Stimulated activated naive CD8-positive, alpha-beta T cell treated with anti-CD3 and anti-CD28 coated beads, Interleukin-15, amount 100 ng/mL, for 72 hours (primary cell): Measurements from ENCODE around the gene ASGR2.
"Not testable (repeated sequence)": the region's sequence is repeated elsewhere in the genome, so short reads cannot be mapped to it uniquely, and the experiment has no call there.

Source experiments
- ATAC-seq: fragments of 150-1000 bp; cut with Tn5 transposase; 2 replicates; pipeline ENCODE4 v1.10.0; 2021; ENCODE audit warnings: mild to moderate bottlenecking, moderate library complexity
- DNase-seq, 2 donors: peaks; one replicate each; pipeline ENCODE4 v3.0.0; 2021 to 2022
- H3K27ac Mint-ChIP-seq, 2 donors: one replicate each; pipeline ENCODE4 v1.8.0; 2022; ENCODE audit warnings: mild to moderate bottlenecking in 2 of 2, mixed read lengths in 2 of 2, moderate library complexity in 2 of 2
- H3K27me3 Mint-ChIP-seq: one replicate; pipeline ENCODE4 v1.8.0; 2022; ENCODE audit warnings: mixed read lengths
- H3K4me1 Mint-ChIP-seq: one replicate; pipeline ENCODE4 v1.8.0; 2022; ENCODE audit warnings: mild to moderate bottlenecking, mixed read lengths
- H3K4me3 Mint-ChIP-seq, 2 donors: one replicate each; pipeline ENCODE4 v1.8.0; 2022; ENCODE audit warnings: mild to moderate bottlenecking in 2 of 2, mixed read lengths in 2 of 2, moderate library complexity in 1 of 2
- H3K9me3 Mint-ChIP-seq, 2 donors: one replicate each; pipeline ENCODE4 v1.8.0; 2022; ENCODE audit warnings: mixed read lengths in 2 of 2

ASGR2 gene

GRCh38 chr17:7111784-7112509 lies 2.7 kb downstream of the ASGR2 start:
- Mint-ChIP-seq H3K4me3 (no peak overlapping the region), H3K9me3 (no peaks in the 10 kb centered on the region), H3K27me3 (no peaks in the 10 kb centered on the region), H3K4me1 (peaks cover 11% of the 10 kb centered on the region), H3K27ac (no peak overlapping the region)
- ATAC-seq (no peak), DNase-seq (no peak)

GRCh38 chr17:7110617-7111306 lies 3.9 kb downstream of the ASGR2 start:
- H3K27ac Mint-ChIP-seq = no peak overlapping the region
- no peaks in the 10 kb centered on the region for H3K27me3 Mint-ChIP-seq
- ATAC-seq (no peak), DNase-seq (no peak)
- no peak overlapping the region for H3K4me3 Mint-ChIP-seq
- H3K9me3 Mint-ChIP-seq = no peaks in the 10 kb centered on the region
- H3K4me1 Mint-ChIP-seq = peaks cover 11% of the 10 kb centered on the region

- Mint-ChIP-seq H3K4me3 (no peak overlapping the region), H3K9me3 (no peaks in the 10 kb centered on the region), H3K27ac (no peak overlapping the region), H3K4me1 (peaks cover 11% of the 10 kb centered on the region), H3K27me3 (no peaks in the 10 kb centered on the region)
- no peak for ATAC-seq
- no peak for DNase-seq
Observed at GRCh38 chr17:7109461-7110322, 4.9 kb downstream of the ASGR2 start.

- no peak for ATAC-seq
- no peaks in the 10 kb centered on the region for H3K27me3 Mint-ChIP-seq
- no peak overlapping the region for H3K4me3 Mint-ChIP-seq
- H3K4me1 Mint-ChIP-seq = peaks cover 11% of the 10 kb centered on the region
- DNase-seq = no peak
- no peaks in the 10 kb centered on the region for H3K9me3 Mint-ChIP-seq
- no peak overlapping the region for H3K27ac Mint-ChIP-seq
Observed at GRCh38 chr17:7108981-7109380, 5.6 kb downstream of the ASGR2 start.

- H3K4me3 Mint-ChIP-seq = no peak overlapping the region
- no peak overlapping the region for H3K27ac Mint-ChIP-seq
- no peaks in the 10 kb centered on the region for H3K9me3 Mint-ChIP-seq
- peaks cover 11% of the 10 kb centered on the region for H3K4me1 Mint-ChIP-seq
- ATAC-seq = no peak
- no peak for DNase-seq
- H3K27me3 Mint-ChIP-seq = no peaks in the 10 kb centered on the region
Observed at GRCh38 chr17:7108560-7108925, 6.1 kb downstream of the ASGR2 start.

- Mint-ChIP-seq H3K27me3 (no peaks in the 10 kb centered on the region), H3K4me1 (peaks cover 11% of the 10 kb centered on the region), H3K27ac (no peak overlapping the region), H3K4me3 (no peak overlapping the region), H3K9me3 (no peaks in the 10 kb centered on the region)
- DNase-seq (no peak), ATAC-seq (no peak)
Observed at GRCh38 chr17:7107795-7108559, 6.6 kb downstream of the ASGR2 start.

GRCh38 chr17:7107012-7107754 lies 7.4 kb downstream of the ASGR2 start:
- ATAC-seq (no peak), DNase-seq (no peak)
- H3K4me3 Mint-ChIP-seq = no peak overlapping the region
- no peaks in the 10 kb centered on the region for H3K27me3 Mint-ChIP-seq
- no peak overlapping the region for H3K27ac Mint-ChIP-seq
- peaks cover 11% of the 10 kb centered on the region for H3K4me1 Mint-ChIP-seq
- H3K9me3 Mint-ChIP-seq = no peaks in the 10 kb centered on the region

GRCh38 chr17:7102421-7102820 lies 12.2 kb downstream of the ASGR2 start:
- DNase-seq (no peak), ATAC-seq (no peak)
- no peak overlapping the region for H3K4me3 Mint-ChIP-seq
- no peaks in the 10 kb centered on the region for H3K4me1 Mint-ChIP-seq
- H3K27me3 Mint-ChIP-seq = no peaks in the 10 kb centered on the region
- no peak overlapping the region for H3K27ac Mint-ChIP-seq
- H3K9me3 Mint-ChIP-seq = no peaks in the 10 kb centered on the region

GRCh38 chr17:7101531-7101930 lies 13.1 kb downstream of the ASGR2 start:
- Mint-ChIP-seq H3K27ac (no peak overlapping the region), H3K4me3 (no peak overlapping the region), H3K27me3 (no peaks in the 10 kb centered on the region), H3K4me1 (no peaks in the 10 kb centered on the region), H3K9me3 (no peaks in the 10 kb centered on the region)
- no peak for ATAC-seq
- no peak for DNase-seq

GRCh38 chr17:7100641-7101379 lies 13.8 kb downstream of the ASGR2 start:
- H3K9me3 Mint-ChIP-seq, H3K27ac Mint-ChIP-seq, ATAC-seq, H3K27me3 Mint-ChIP-seq, H3K4me1 Mint-ChIP-seq, DNase-seq, H3K4me3 Mint-ChIP-seq: not testable (repeated sequence)

GRCh38 chr17:7098802-7099459 lies 15.7 kb downstream of the ASGR2 start:
- Mint-ChIP-seq H3K4me1 (peaks cover 13% of the 10 kb centered on the region), H3K27me3 (peaks cover 14% of the 10 kb centered on the region), H3K27ac (no peak overlapping the region), H3K9me3 (no peaks in the 10 kb centered on the region), H3K4me3 (no peak overlapping the region)
- no peak for DNase-seq
- ATAC-seq = no peak

GRCh38 chr17:7097940-7098339 lies 16.7 kb downstream of the ASGR2 start:
- ATAC-seq (no peak), DNase-seq (no peak)
- Mint-ChIP-seq H3K4me1 (peaks cover 13% of the 10 kb centered on the region), H3K4me3 (no peak overlapping the region), H3K27ac (no peak overlapping the region), H3K27me3 (peaks cover 15% of the 10 kb centered on the region), H3K9me3 (no peaks in the 10 kb centered on the region)

GRCh38 chr17:7095625-7096024 lies 19.0 kb downstream of the ASGR2 start:
- no peak for DNase-seq
- Mint-ChIP-seq H3K9me3 (no peaks in the 10 kb centered on the region), H3K4me1 (peaks cover 13% of the 10 kb centered on the region), H3K4me3 (no peak overlapping the region), H3K27ac (no peak overlapping the region), H3K27me3 (peaks cover 15% of the 10 kb centered on the region)
- ATAC-seq = no peak

GRCh38 chr17:7094652-7095019 lies 20.0 kb downstream of the ASGR2 start:
- DNase-seq (no peak), ATAC-seq (no peak)
- peaks cover 15% of the 10 kb centered on the region for H3K27me3 Mint-ChIP-seq
- H3K9me3 Mint-ChIP-seq = no peaks in the 10 kb centered on the region
- H3K4me3 Mint-ChIP-seq = peak overlapping the region in 1 of 2 donors; percentile 28
- no peak overlapping the region for H3K27ac Mint-ChIP-seq
- peaks cover 13% of the 10 kb centered on the region for H3K4me1 Mint-ChIP-seq
